PC-3 (cell line): ENCODE data around the gene RGL4.

Experiments used
- EZH2 ChIP-seq: fragments of 300-600 bp; sonication (generic); IDR thresholded peaks from one replicate; pipeline ENCODE4 v1.6.1; 2017; ENCODE audit warnings: antibody characterized with exemption, mild to moderate bottlenecking, low read length; ENCODE audit not compliant: unreplicated experiment
- EZH2phosphoT487 ChIP-seq: fragments of 300-600 bp; sonication (generic); IDR thresholded peaks from 2 replicates; pipeline ENCODE4 v1.6.1; 2018; ENCODE audit warnings: mild to moderate bottlenecking, antibody characterized with exemption, low read length, borderline replicate concordance
- TF ChIP-seq, protein P1 (sequence below): fragments of 300-600 bp; sonication (generic); conservative IDR thresholded peaks from 2 replicates; pipeline ENCODE4 v1.5.1; 2017; ENCODE audit warnings: antibody characterized with exemption, low read depth, mild to moderate bottlenecking, low read length

- TF ChIP-seq, protein P1, sequence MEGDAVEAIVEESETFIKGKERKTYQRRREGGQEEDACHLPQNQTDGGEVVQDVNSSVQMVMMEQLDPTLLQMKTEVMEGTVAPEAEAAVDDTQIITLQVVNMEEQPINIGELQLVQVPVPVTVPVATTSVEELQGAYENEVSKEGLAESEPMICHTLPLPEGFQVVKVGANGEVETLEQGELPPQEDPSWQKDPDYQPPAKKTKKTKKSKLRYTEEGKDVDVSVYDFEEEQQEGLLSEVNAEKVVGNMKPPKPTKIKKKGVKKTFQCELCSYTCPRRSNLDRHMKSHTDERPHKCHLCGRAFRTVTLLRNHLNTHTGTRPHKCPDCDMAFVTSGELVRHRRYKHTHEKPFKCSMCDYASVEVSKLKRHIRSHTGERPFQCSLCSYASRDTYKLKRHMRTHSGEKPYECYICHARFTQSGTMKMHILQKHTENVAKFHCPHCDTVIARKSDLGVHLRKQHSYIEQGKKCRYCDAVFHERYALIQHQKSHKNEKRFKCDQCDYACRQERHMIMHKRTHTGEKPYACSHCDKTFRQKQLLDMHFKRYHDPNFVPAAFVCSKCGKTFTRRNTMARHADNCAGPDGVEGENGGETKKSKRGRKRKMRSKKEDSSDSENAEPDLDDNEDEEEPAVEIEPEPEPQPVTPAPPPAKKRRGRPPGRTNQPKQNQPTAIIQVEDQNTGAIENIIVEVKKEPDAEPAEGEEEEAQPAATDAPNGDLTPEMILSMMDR, result no peak
- TF ChIP-seq EZH2phosphoT487, result no peak
- TF ChIP-seq EZH2, result no peak
Observed at GRCh38 chr22:23696326-23696851, 5.6 kb downstream of the RGL4 start.
